ENCODE data around the gene RASGRP4. TPM values are rescaled to one million over a fixed set of nuclear protein-coding genes. Genes with fewer than 3 reads are reported as not detected.
"Not testable (repeated sequence)": the region's sequence is repeated elsewhere in the genome, so short reads cannot be mapped to it uniquely, and the experiment has no call there.

Gene RASGRP4
- polyA plus RNA-seq, 4 donors = 0.22 to 1.0 (median 0.84) TPM

GRCh38 chr19:38375098-38375493 is 50.9 kb downstream of the RASGRP4 start:
- H3K9me3 ChIP-seq (ENCODE audit: control insufficient read depth in 2 of 2, insufficient read depth in 1 of 2, low read depth in 1 of 2, low read length in 1 of 2) = no peaks in the 10 kb centered on the region
- 0 to 1% (median 1%) methylated on average over 18 of the region's 18 CpGs for WGBS, 3 donors

GRCh38 chr19:38374332-38375097 is 51.5 kb downstream of the RASGRP4 start, which contains the start of gene PSMD8:
TSS of gene PSMD8 (plus strand) at chr19:38374571. CDS start at chr19:38374602, 31 bp downstream.
- peak; percentile 100 for DNase-seq
- Histone ChIP-seq H3K27me3 (ENCODE audit: control insufficient read depth in 3 of 3, insufficient read depth in 3 of 3, low read length in 3 of 3) (no peaks in the 10 kb centered on the region), H3K4me3 (ENCODE audit: low read depth in 1 of 3, low read length in 3 of 3) (peak within 1 kb of the TSS; percentile 86 to 99 (median 90)), H3K9me3 (ENCODE audit: control insufficient read depth in 2 of 2, insufficient read depth in 1 of 2, low read depth in 1 of 2, low read length in 1 of 2) (no peaks in the 10 kb centered on the region), H3K4me1 (ENCODE audit: control insufficient read depth in 3 of 3, insufficient read depth in 2 of 3, low read depth in 1 of 3, low read length in 2 of 3) (peaks cover 0 to 14% (median 5%) of the 10 kb centered on the region in 3 donors), H3K27ac (ENCODE audit: low read depth in 1 of 3, low read length in 2 of 3) (peak within 1 kb of the TSS; percentile 86 to 95 (median 90)), H3K36me3 (ENCODE audit: control insufficient read depth in 3 of 3, insufficient read depth in 2 of 3, low read depth in 1 of 3, low read length in 3 of 3) (peaks cover 3 to 34% (median 5%) of the 10 kb centered on the region in 3 donors)
- WGBS, 3 donors = 0% methylated on average over 65 of the region's 65 CpGs
- FAIRE-seq = no peak

More at GRCh38 chr19:38375098-38375493, 50.9 kb downstream of the RASGRP4 start:
- Histone ChIP-seq H3K36me3 (ENCODE audit: control insufficient read depth in 3 of 3, insufficient read depth in 2 of 3, low read depth in 1 of 3, low read length in 3 of 3) (peaks cover 3 to 40% (median 5%) of the 10 kb centered on the region in 3 donors), H3K4me1 (ENCODE audit: control insufficient read depth in 3 of 3, insufficient read depth in 2 of 3, low read depth in 1 of 3, low read length in 2 of 3) (peaks cover 0 to 14% (median 5%) of the 10 kb centered on the region in 3 donors), H3K27ac (ENCODE audit: low read depth in 1 of 3, low read length in 2 of 3) (peak overlapping the region; percentile 86 to 95 (median 90)), H3K27me3 (ENCODE audit: control insufficient read depth in 3 of 3, insufficient read depth in 3 of 3, low read length in 3 of 3) (no peaks in the 10 kb centered on the region), H3K4me3 (ENCODE audit: low read depth in 1 of 3, low read length in 3 of 3) (peak overlapping the region; percentile 86 to 99 (median 90))
- no peak for DNase-seq
- FAIRE-seq = no peak

- no peak for FAIRE-seq
These were observed 52.1 kb downstream of the RASGRP4 start for GRCh38 chr19:38373907-38374331.

GRCh38 chr19:38371081-38371480 is 54.9 kb downstream of the RASGRP4 start:
- no peak for DNase-seq
- H3K36me3 ChIP-seq (ENCODE audit: control insufficient read depth in 3 of 3, insufficient read depth in 2 of 3, low read depth in 1 of 3, low read length in 3 of 3) = peaks cover 0 to 6% (median 0%) of the 10 kb centered on the region in 3 donors
- no peak for FAIRE-seq
- no peak overlapping the region for H3K4me3 ChIP-seq (ENCODE audit: low read depth in 1 of 3, low read length in 3 of 3)
- peaks cover 0 to 8% (median 5%) of the 10 kb centered on the region in 3 donors for H3K4me1 ChIP-seq (ENCODE audit: control insufficient read depth in 3 of 3, insufficient read depth in 2 of 3, low read depth in 1 of 3, low read length in 2 of 3)
- H3K27ac ChIP-seq (ENCODE audit: low read depth in 1 of 3, low read length in 2 of 3) = no peak overlapping the region
- H3K9me3 ChIP-seq (ENCODE audit: control insufficient read depth in 2 of 2, insufficient read depth in 1 of 2, low read depth in 1 of 2, low read length in 1 of 2) = no peaks in the 10 kb centered on the region
- no peaks in the 10 kb centered on the region for H3K27me3 ChIP-seq (ENCODE audit: control insufficient read depth in 3 of 3, insufficient read depth in 3 of 3, low read length in 3 of 3)
- 74 to 81% (median 76%) methylated on average over 6 of the region's 6 CpGs for WGBS, 3 donors

More at GRCh38 chr19:38373907-38374331, 52.1 kb downstream of the RASGRP4 start:
- Histone ChIP-seq H3K27me3 (ENCODE audit: control insufficient read depth in 3 of 3, insufficient read depth in 3 of 3, low read length in 3 of 3) (no peaks in the 10 kb centered on the region), H3K27ac (ENCODE audit: low read depth in 1 of 3, low read length in 2 of 3) (peak overlapping the region; percentile 81 to 90 (median 82)), H3K36me3 (ENCODE audit: control insufficient read depth in 3 of 3, insufficient read depth in 2 of 3, low read depth in 1 of 3, low read length in 3 of 3) (peaks cover 1 to 28% (median 2%) of the 10 kb centered on the region in 3 donors), H3K9me3 (ENCODE audit: control insufficient read depth in 2 of 2, insufficient read depth in 1 of 2, low read depth in 1 of 2, low read length in 1 of 2) (no peaks in the 10 kb centered on the region), H3K4me1 (ENCODE audit: control insufficient read depth in 3 of 3, insufficient read depth in 2 of 3, low read depth in 1 of 3, low read length in 2 of 3) (peaks cover 0 to 14% (median 5%) of the 10 kb centered on the region in 3 donors), H3K4me3 (ENCODE audit: low read depth in 1 of 3, low read length in 3 of 3) (peak overlapping the region in 2 of 3 donors; percentile 31 to 42)
- WGBS, 3 donors = 65 to 69% (median 67%) methylated on average over 6 of the region's 6 CpGs
- no peak for DNase-seq

GRCh38 chr19:38370299-38370698 is 55.7 kb downstream of the RASGRP4 start:
- H3K4me1 ChIP-seq (ENCODE audit: control insufficient read depth in 3 of 3, insufficient read depth in 2 of 3, low read depth in 1 of 3, low read length in 2 of 3) = peaks cover 0 to under 1% (median 0%) of the 10 kb centered on the region in 3 donors
- no peak overlapping the region for H3K27ac ChIP-seq (ENCODE audit: low read depth in 1 of 3, low read length in 2 of 3)
- peaks cover 0 to 2% (median 0%) of the 10 kb centered on the region in 3 donors for H3K36me3 ChIP-seq (ENCODE audit: control insufficient read depth in 3 of 3, insufficient read depth in 2 of 3, low read depth in 1 of 3, low read length in 3 of 3)
- DNase-seq (peak; percentile 25 to 76), FAIRE-seq (no peak)
- peaks cover 0 to 1% of the 10 kb centered on the region in 2 donors for H3K9me3 ChIP-seq (ENCODE audit: control insufficient read depth in 2 of 2, insufficient read depth in 1 of 2, low read depth in 1 of 2, low read length in 1 of 2)
- no peak overlapping the region for H3K4me3 ChIP-seq (ENCODE audit: low read depth in 1 of 3, low read length in 3 of 3)
- WGBS, 3 donors = 26 to 61% (median 37%) methylated on average over 12 of the region's 12 CpGs
- H3K27me3 ChIP-seq (ENCODE audit: control insufficient read depth in 3 of 3, insufficient read depth in 3 of 3, low read length in 3 of 3) = no peaks in the 10 kb centered on the region

- no peak for DNase-seq
- Histone ChIP-seq H3K27me3 (ENCODE audit: control insufficient read depth in 3 of 3, insufficient read depth in 3 of 3, low read length in 3 of 3) (no peaks in the 10 kb centered on the region), H3K4me3 (ENCODE audit: low read depth in 1 of 3, low read length in 3 of 3) (no peak overlapping the region), H3K4me1 (ENCODE audit: control insufficient read depth in 3 of 3, insufficient read depth in 2 of 3, low read depth in 1 of 3, low read length in 2 of 3) (no peaks in the 10 kb centered on the region), H3K27ac (ENCODE audit: low read depth in 1 of 3, low read length in 2 of 3) (no peak overlapping the region), H3K9me3 (ENCODE audit: control insufficient read depth in 2 of 2, insufficient read depth in 1 of 2, low read depth in 1 of 2, low read length in 1 of 2) (peaks cover 0 to 8% of the 10 kb centered on the region in 2 donors), H3K36me3 (ENCODE audit: control insufficient read depth in 3 of 3, insufficient read depth in 2 of 3, low read depth in 1 of 3, low read length in 3 of 3) (no peaks in the 10 kb centered on the region)
- 87 to 89% (median 88%) methylated on average over 2 of the region's 2 CpGs for WGBS, 3 donors
- FAIRE-seq = no peak
These were observed 56.4 kb downstream of the RASGRP4 start for GRCh38 chr19:38369584-38369983.

GRCh38 chr19:38367041-38367440 is 59.0 kb downstream of the RASGRP4 start:
- H3K27me3 ChIP-seq (ENCODE audit: control insufficient read depth in 3 of 3, insufficient read depth in 3 of 3, low read length in 3 of 3) = peaks cover 0 to 2% (median 0%) of the 10 kb centered on the region in 3 donors

GRCh38 chr19:38362946-38363688 is 62.9 kb downstream of the RASGRP4 start:
- DNase-seq; H3K27ac ChIP-seq (ENCODE audit: low read depth in 1 of 3, low read length in 2 of 3); FAIRE-seq; H3K36me3 ChIP-seq (ENCODE audit: control insufficient read depth in 3 of 3, insufficient read depth in 2 of 3, low read depth in 1 of 3, low read length in 3 of 3): not testable (repeated sequence)
- peaks cover 0 to 40% (median 0%) of the 10 kb centered on the region in 3 donors for H3K27me3 ChIP-seq (ENCODE audit: control insufficient read depth in 3 of 3, insufficient read depth in 3 of 3, low read length in 3 of 3)
- WGBS, 3 donors = 57 to 73% (median 67%) methylated on average over 14 to 15 of the region's 16 CpGs
- H3K4me1 ChIP-seq (ENCODE audit: control insufficient read depth in 3 of 3, insufficient read depth in 2 of 3, low read depth in 1 of 3, low read length in 2 of 3) = peaks cover 0 to 15% (median 0%) of the 10 kb centered on the region in 3 donors
- H3K9me3 ChIP-seq (ENCODE audit: control insufficient read depth in 2 of 2, insufficient read depth in 1 of 2, low read depth in 1 of 2, low read length in 1 of 2) = peaks cover 0 to 10% of the 10 kb centered on the region in 2 donors
- peak overlapping the region in 1 of 3 donors; percentile 47 for H3K4me3 ChIP-seq (ENCODE audit: low read depth in 1 of 3, low read length in 3 of 3)

More at GRCh38 chr19:38367041-38367440, 59.0 kb downstream of the RASGRP4 start:
- H3K36me3 ChIP-seq (ENCODE audit: control insufficient read depth in 3 of 3, insufficient read depth in 2 of 3, low read depth in 1 of 3, low read length in 3 of 3) = no peaks in the 10 kb centered on the region
- peaks cover 0 to 10% of the 10 kb centered on the region in 2 donors for H3K9me3 ChIP-seq (ENCODE audit: control insufficient read depth in 2 of 2, insufficient read depth in 1 of 2, low read depth in 1 of 2, low read length in 1 of 2)
- no peak overlapping the region for H3K27ac ChIP-seq (ENCODE audit: low read depth in 1 of 3, low read length in 2 of 3)
- H3K4me3 ChIP-seq (ENCODE audit: low read depth in 1 of 3, low read length in 3 of 3) = no peak overlapping the region
- DNase-seq = no peak
- no peak for FAIRE-seq
- peaks cover 0 to 9% (median 0%) of the 10 kb centered on the region in 3 donors for H3K4me1 ChIP-seq (ENCODE audit: control insufficient read depth in 3 of 3, insufficient read depth in 2 of 3, low read depth in 1 of 3, low read length in 2 of 3)
- 70 to 77% (median 75%) methylated on average over 12 of the region's 12 CpGs for WGBS, 3 donors

All from small intestine (tissue), 7 donors.